HepG2 (cell line): ENCODE measurements around the gene PRDM15. TPM values are rescaled to one million over a fixed set of nuclear protein-coding genes. Genes with fewer than 3 reads are reported as not detected.

ENCODE experiments used
- ATAC-seq: fragments of 200-7000 bp; cut with Tn5 transposase; 3 replicates; pipeline ENCODE4 v1.9.1; 2020; ENCODE audit warnings: mild to moderate bottlenecking, moderate library complexity
- BruUV-seq: library from RNA; stranded (reverse); fragments of 400-500 nt; replicated peaks from 2 replicates; lab custom pipeline; 2021; lab: Mats Ljungman, UMichigan
- CTCF ChIA-PET: fragments of 300-600 bp; formaldehyde crosslinking; extraction: SDS; loops from one replicate; lab custom pipeline; 2021; ENCODE audit warnings: low total read pairs, inconsistent platforms, low intra/inter-chr PET ratio; lab: Yijun Ruan, JAX
- POLR2A ChIA-PET: fragments of 350-600 bp; sonication (Branson Sonifier 250); formaldehyde crosslinking; loops from one replicate; lab custom pipeline; 2020; ENCODE audit warnings: antibody characterized with exemption, inconsistent platforms; lab: Yijun Ruan, JAX
- DNase-seq: peaks from one replicate; pipeline ENCODE4 v3.0.0-alpha.2; 2015; ENCODE audit warnings: low spot score
- FAIRE-seq: peaks from 3 replicates; lab custom pipeline; 2011; peaks lifted over from hg19 to GRCh38; lab: Jason Lieb, UNC
- H2AFZ ChIP-seq: one replicate; pipeline ENCODE4 v1.6.1; 2011; ENCODE audit warnings: low read length, inconsistent platforms
- H3K27ac ChIP-seq: fragments of 300-600 bp; 3 replicates; pipeline ENCODE4 v1.8.0; 2011; ENCODE audit warnings: mixed run types, mild to moderate bottlenecking, mixed read lengths, low read length, inconsistent platforms; ENCODE audit not compliant: insufficient read depth; ENCODE audit errors: extremely low read length
- H3K27me3 ChIP-seq, 2 experiments: fragments of 200-600 bp in 1 of 2; 2 replicates in 1 of 2; 3 replicates in 1 of 2; pipeline versions ENCODE4 v1.6.0 to v1.8.0; 2011; ENCODE audit warnings: low read length in 2 of 2, mild to moderate bottlenecking in 2 of 2, moderate library complexity in 2 of 2, inconsistent platforms in 1 of 2; ENCODE audit not compliant: insufficient read depth in 2 of 2, control insufficient read depth in 1 of 2
- H3K36me3 ChIP-seq, 2 experiments: fragments of 200-600 bp in 1 of 2; replicated peaks in 1 of 2; 2 replicates in 1 of 2; 3 replicates in 1 of 2; pipeline versions ENCODE4 v1.5.1 to v1.8.0; 2011; ENCODE audit warnings: low read length in 2 of 2, inconsistent platforms in 1 of 2; ENCODE audit not compliant: insufficient read depth in 2 of 2, control insufficient read depth in 1 of 2
- H3K4me1 ChIP-seq: 2 replicates; pipeline ENCODE4 v1.5.1; 2012; ENCODE audit warnings: low read length, inconsistent platforms; ENCODE audit not compliant: insufficient read depth
- H3K4me2 ChIP-seq: 2 replicates; pipeline ENCODE4 v1.6.0; 2011; ENCODE audit warnings: low read depth, low read length, inconsistent platforms
- H3K4me3 ChIP-seq, 3 experiments: fragments of 200-600 bp in 1 of 3; sonication (generic), shearing (Covaris generic) in 1 of 3; replicated peaks in 1 of 3; 2 replicates each; pipeline ENCODE4 v1.5.1; 2011 to 2016; ENCODE audit warnings: low read length in 3 of 3, inconsistent platforms in 2 of 3, low read depth in 2 of 3, mild to moderate bottlenecking in 2 of 3, control low read depth in 1 of 3, mixed read lengths in 1 of 3; ENCODE audit not compliant: insufficient read depth in 1 of 3
- H3K79me2 ChIP-seq: one replicate; pipeline ENCODE4 v1.6.1; 2011; ENCODE audit warnings: low read length, inconsistent platforms; ENCODE audit not compliant: insufficient read depth
- H3K9ac ChIP-seq: 2 replicates; pipeline ENCODE4 v1.6.0; 2011; ENCODE audit warnings: mild to moderate bottlenecking, low read depth, low read length, inconsistent platforms; ENCODE audit not compliant: insufficient read depth
- H3K9me3 ChIP-seq: 2 replicates; pipeline ENCODE4 v1.5.1; 2012; ENCODE audit warnings: mild to moderate bottlenecking, low read length
- H4K20me1 ChIP-seq: 2 replicates; pipeline ENCODE4 v1.6.0; 2011; ENCODE audit warnings: inconsistent platforms, mild to moderate bottlenecking, low read length, moderate library complexity; ENCODE audit not compliant: insufficient read depth
- ELF4 ChIP-seq: sonication (generic); formaldehyde crosslinking; IDR thresholded peaks from 2 replicates; pipeline ENCODE4 v1.5.0; 2020; ENCODE audit warnings: missing genetic modification reagents, mild to moderate bottlenecking, moderate library complexity, borderline replicate concordance
- FOXJ3 ChIP-seq: sonication (generic); formaldehyde crosslinking; IDR thresholded peaks from 2 replicates; pipeline ENCODE4 v1.4.0; 2020; ENCODE audit warnings: missing genetic modification reagents, mild to moderate bottlenecking, borderline replicate concordance
- HCFC1 ChIP-seq: fragments of 150-350 bp; IDR thresholded peaks from 2 replicates; pipeline ENCODE4 v1.6.1; 2014; ENCODE audit warnings: low read depth, low read length
- HNF4G ChIP-seq, 2 experiments: sonication (generic) in 1 of 2; formaldehyde crosslinking in 1 of 2; IDR thresholded peaks; 2 replicates each; pipeline versions ENCODE4 v1.4.0 to v1.6.1; 2011 to 2020; ENCODE audit warnings: borderline replicate concordance in 2 of 2, low read depth in 2 of 2, mild to moderate bottlenecking in 2 of 2, low read length in 1 of 2, missing genetic modification reagents in 1 of 2, moderate library complexity in 1 of 2
- KLF12 ChIP-seq: sonication (generic); formaldehyde crosslinking; IDR thresholded peaks from 2 replicates; pipeline ENCODE4 v1.4.0; 2020; ENCODE audit warnings: missing genetic modification reagents, borderline replicate concordance
- MIER3 ChIP-seq: IDR thresholded peaks from 2 replicates; pipeline ENCODE4 v1.6.1; 2016; ENCODE audit warnings: missing compliant biosample characterization, borderline replicate concordance
- POGZ ChIP-seq: sonication (generic); formaldehyde crosslinking; IDR thresholded peaks from 2 replicates; pipeline ENCODE4 v1.4.0; 2020; ENCODE audit warnings: mild to moderate bottlenecking, missing genetic modification reagents
- RNF2 ChIP-seq: fragments of 450-650 bp; conservative IDR thresholded peaks from 2 replicates; pipeline ENCODE4 v1.6.1; 2016; ENCODE audit warnings: low read depth
- ZNF367 ChIP-seq: sonication (generic); formaldehyde crosslinking; IDR thresholded peaks from 2 replicates; pipeline ENCODE4 v1.4.0; 2020; ENCODE audit warnings: missing genetic modification reagents, borderline replicate concordance
- ZNF430 ChIP-seq: sonication (generic); formaldehyde crosslinking; IDR thresholded peaks from 2 replicates; pipeline ENCODE4 v1.9.0; 2021; ENCODE audit warnings: mild to moderate bottlenecking, missing genetic modification reagents
- ZNF570 ChIP-seq: sonication (generic); formaldehyde crosslinking; IDR thresholded peaks from 2 replicates; pipeline ENCODE4 v1.4.0; 2020; ENCODE audit warnings: mild to moderate bottlenecking, missing genetic modification reagents, borderline replicate concordance
- ZNF777 ChIP-seq: sonication (generic); formaldehyde crosslinking; IDR thresholded peaks from 2 replicates; pipeline ENCODE4 v1.4.0; 2020; ENCODE audit warnings: missing genetic modification reagents
- WGBS: methylation state at CpG from one replicate; pipeline ENCODE4 v1.1.6; 2017; ENCODE audit warnings: low lambda C conversion rate; 5-methylcytosine and 5-hydroxymethylcytosine counted together
- in situ Hi-C: cut with HindIII; loops from 2 replicates; pipeline ENCODE4 v1.10.0; 2017; ENCODE audit warnings: low pct_unique_long_range_greater_than_20kb; ENCODE audit not compliant: extremely low pct_ligation_motif_present
- intact Hi-C: fragments of 100-400 bp; cut with micrococcal nuclease; formaldehyde crosslinking; loops from one replicate; pipeline ENCODE4 v1.10.0; 2022; ENCODE audit not compliant: unreplicated experiment
- polyA plus RNA-seq, 8 experiments: library from polyadenylated mRNA; depleted of rRNA in 3 of 8; stranded (reverse) in 7 of 8; unstranded in 1 of 8; fragments of >200 nt; fragmentation: Illumina TruSeq in 4 of 8; extraction: Trizol in 4 of 8; gene quantifications; 2 replicates each; pipeline versions ENCODE4 v1.2.1 to v1.2.3, GENCODE V29; 2011 to 2016; ENCODE audit warnings: low read depth in 4 of 8, missing spikeins in 1 of 8, mixed read lengths in 1 of 8; ENCODE audit not compliant: insufficient read depth in 1 of 8
- total RNA-seq, 5 experiments: library from RNA; depleted of rRNA; stranded (reverse); fragments of >200 nt; fragmentation: Illumina TruSeq; extraction: Trizol; gene quantifications; 2 replicates each; pipeline ENCODE4 v1.2.3, GENCODE V29; 2016; ENCODE audit warnings: low read depth in 1 of 5
- TF ChIP-seq, protein P1 (sequence below): sonication (generic); formaldehyde crosslinking; IDR thresholded peaks from 2 replicates; pipeline ENCODE4 v1.4.0; 2020; ENCODE audit warnings: missing genetic modification reagents
- TF ChIP-seq, protein P2 (sequence below): IDR thresholded peaks from 2 replicates; pipeline ENCODE4 v1.6.1; 2012; ENCODE audit warnings: low read depth, low read length, improper control_type of control experiment

PRDM15 gene
- total and polyA plus RNA-seq, 2 of the 13 experiments (the other 11 are each of a cell fraction or from before 2014, with no cell fraction given), result 4.0 to 6.9 TPM

DNA sequence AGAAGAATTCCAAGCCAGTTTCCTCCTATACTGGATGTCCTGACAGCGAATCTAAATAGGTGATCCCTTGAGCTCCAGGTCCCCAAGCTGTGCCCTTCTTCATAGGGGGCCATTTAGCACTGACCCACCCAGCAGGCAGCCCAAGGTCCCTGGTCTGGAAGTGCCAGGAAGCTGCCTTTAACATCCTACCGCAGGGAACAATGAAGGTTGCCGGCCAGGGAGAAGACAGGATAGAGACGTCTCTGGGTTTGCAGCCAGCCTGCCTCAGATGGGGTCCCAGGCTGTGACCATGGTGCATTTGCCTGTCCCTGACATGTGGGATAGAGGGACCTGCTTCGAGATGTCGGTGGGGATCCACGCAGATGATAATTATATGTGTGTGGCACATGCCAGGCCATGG is 109.6 kb downstream of the PRDM15 start:
- no TSS peak for BruUV-seq
- peaks cover 66% of the 10 kb centered on the region for H3K4me1 ChIP-seq
- intact Hi-C loops, result loop anchor here (2.0 to 5.0 kb wide), 5 partner anchors 19 to 91 kb away; no protein-coding TSS in a partner anchor
- H2AFZ ChIP-seq, result no peak overlapping the region
- no peak overlapping the region for H3K27ac ChIP-seq
- H3K27me3 ChIP-seq, result peaks cover 4 to 46% of the 10 kb centered on the region in 2 experiments; a peak in 4 of 5 replicates
- peaks cover 15% of the 10 kb centered on the region for H4K20me1 ChIP-seq
- no peaks in the 10 kb centered on the region for H3K36me3 ChIP-seq
- CTCF ChIA-PET, result no interaction called here
- peak overlapping the region in 2 of 3 experiments; percentile 19 to 68; a peak in 2 of 6 replicates for H3K4me3 ChIP-seq
- 41% methylated on average over 6 of the region's 7 CpGs for WGBS
- ATAC-seq, result no peak
- POLR2A ChIA-PET, result interaction anchor here (1.3 to 8.1 kb wide), 5 partner anchors 8 to 91 kb away, joined by 6 to 106 read pairs (median 11); no protein-coding TSS in a partner anchor
- in situ Hi-C loops, result loop anchor here (5.0 kb wide), 2 partner anchors 52 to 102 kb away; no protein-coding TSS in a partner anchor
- peaks cover 18% of the 10 kb centered on the region for H3K79me2 ChIP-seq
- H3K4me2 ChIP-seq, result peak overlapping the region; percentile 97
- no peaks in the 10 kb centered on the region for H3K9me3 ChIP-seq
- TF ChIP-seq HCFC1, result no peak
- no peak for TF ChIP-seq ZNF367 (CRISPR knock-in tag)
- no peak for TF ChIP-seq FOXJ3
- TF ChIP-seq, protein P1, sequence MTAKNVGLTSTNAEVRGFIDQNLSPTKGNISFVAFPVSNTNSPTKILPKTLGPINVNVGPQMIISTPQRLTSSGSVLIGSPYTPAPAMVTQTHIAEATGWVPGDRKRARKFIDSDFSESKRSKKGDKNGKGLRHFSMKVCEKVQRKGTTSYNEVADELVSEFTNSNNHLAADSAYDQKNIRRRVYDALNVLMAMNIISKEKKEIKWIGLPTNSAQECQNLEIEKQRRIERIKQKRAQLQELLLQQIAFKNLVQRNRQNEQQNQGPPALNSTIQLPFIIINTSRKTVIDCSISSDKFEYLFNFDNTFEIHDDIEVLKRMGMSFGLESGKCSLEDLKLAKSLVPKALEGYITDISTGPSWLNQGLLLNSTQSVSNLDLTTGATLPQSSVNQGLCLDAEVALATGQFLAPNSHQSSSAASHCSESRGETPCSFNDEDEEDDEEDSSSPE, result no peak
- TF ChIP-seq MIER3 (CRISPR knock-in tag), result no peak
- no peak for TF ChIP-seq ZNF570 (CRISPR knock-in tag)
- no peak for TF ChIP-seq ELF4 (CRISPR knock-in tag)
- TF ChIP-seq KLF12, result no peak
- TF ChIP-seq POGZ (CRISPR knock-in tag), result no peak
- TF ChIP-seq RNF2, result no peak
- no peak for TF ChIP-seq HNF4G (IDR thresholded peaks at IDR 0.05; ENCODE audit: borderline replicate concordance, low read depth, low read length)
- no peak for TF ChIP-seq HNF4G (CRISPR knock-in tag; IDR thresholded peaks at IDR 0.05; ENCODE audit: borderline replicate concordance, low read depth)
- no peak for TF ChIP-seq ZNF430 (CRISPR knock-in tag)
- TF ChIP-seq, protein P2, sequence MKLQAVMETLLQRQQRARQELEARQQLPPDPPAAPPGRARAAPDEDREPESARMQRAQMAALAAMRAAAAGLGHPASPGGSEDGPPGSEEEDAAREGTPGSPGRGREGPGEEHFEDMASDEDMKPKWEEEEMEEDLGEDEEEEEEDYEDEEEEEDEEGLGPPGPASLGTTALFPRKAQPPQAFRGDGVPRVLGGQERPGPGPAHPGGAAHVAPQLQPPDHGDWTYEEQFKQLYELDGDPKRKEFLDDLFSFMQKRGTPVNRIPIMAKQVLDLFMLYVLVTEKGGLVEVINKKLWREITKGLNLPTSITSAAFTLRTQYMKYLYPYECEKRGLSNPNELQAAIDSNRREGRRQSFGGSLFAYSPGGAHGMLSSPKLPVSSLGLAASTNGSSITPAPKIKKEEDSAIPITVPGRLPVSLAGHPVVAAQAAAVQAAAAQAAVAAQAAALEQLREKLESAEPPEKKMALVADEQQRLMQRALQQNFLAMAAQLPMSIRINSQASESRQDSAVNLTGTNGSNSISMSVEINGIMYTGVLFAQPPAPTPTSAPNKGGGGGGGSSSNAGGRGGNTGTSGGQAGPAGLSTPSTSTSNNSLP, result no peak
- TF ChIP-seq ZNF777 (CRISPR knock-in tag), result no peak
- FAIRE-seq, result no peak
- no peak for DNase-seq
- H3K9ac ChIP-seq, result peak overlapping the region; percentile 59; the same call in 1 of the 2 replicates
